GM12878 (cell line): ENCODE results near the gene PROKR1. TPM values are rescaled to one million over a fixed set of nuclear protein-coding genes. Genes with fewer than 3 reads are reported as not detected.

Source experiments
- ATAC-seq: fragments of 200-7000 bp; cut with Tn5 transposase; 3 replicates; pipeline ENCODE4 v1.9.1; 2020; ENCODE audit warnings: mild to moderate bottlenecking, moderate library complexity
- BruUV-seq: library from RNA; stranded (reverse); fragments of 400-500 nt; replicated peaks from 2 replicates; lab custom pipeline; 2021; lab: Mats Ljungman, UMichigan
- CTCF ChIA-PET: fragments of 300-600 bp; sonication (Branson Sonifier 250); formaldehyde crosslinking; extraction: SDS; loops from one replicate; lab custom pipeline; 2021; ENCODE audit warnings: inconsistent platforms; lab: Yijun Ruan, JAX
- POLR2A ChIA-PET: fragments of 350-600 bp; formaldehyde crosslinking; extraction: SDS; loops from one replicate; lab custom pipeline; 2021; ENCODE audit warnings: inconsistent platforms; lab: Charles Lee
- RAD21 ChIA-PET: fragments of 300-600 bp; sonication (Branson Sonifier 250); formaldehyde crosslinking; loops from one replicate; lab custom pipeline; 2023; ENCODE audit warnings: antibody characterized with exemption; ENCODE audit not compliant: unreplicated experiment; lab: Charles Lee
- SMC1A ChIA-PET: fragments of 300-600 bp; sonication (Branson Sonifier 250); formaldehyde crosslinking; loops from one replicate; lab custom pipeline; 2023; ENCODE audit not compliant: unreplicated experiment, uncharacterized antibody; lab: Charles Lee
- DNase-seq: peaks from one replicate; pipeline ENCODE4 v3.0.0-alpha.2; 2011; ENCODE audit warnings: low read depth, low spot score
- FAIRE-seq: peaks from 3 replicates; lab custom pipeline; 2011; peaks lifted over from hg19 to GRCh38; lab: Jason Lieb, UNC
- H2AFZ ChIP-seq: 2 replicates; pipeline ENCODE4 v1.6.0; 2011; ENCODE audit warnings: low read depth, low read length, control low read depth; ENCODE audit not compliant: control insufficient read depth
- H3K27ac ChIP-seq: 2 replicates; pipeline ENCODE4 v1.5.1; 2011; ENCODE audit warnings: control low read depth; ENCODE audit not compliant: control insufficient read depth, insufficient read depth
- H3K27me3 ChIP-seq, 2 experiments: replicated peaks in 1 of 2; 2 replicates each; pipeline versions ENCODE4 v1.6.0 to v1.6.1; 2011; ENCODE audit warnings: low read length in 1 of 2; ENCODE audit not compliant: control insufficient read depth in 2 of 2, insufficient read depth in 2 of 2
- H3K36me3 ChIP-seq, 2 experiments: 2 replicates each; pipeline ENCODE4 v1.5.1; 2011; ENCODE audit warnings: low read length in 1 of 2; ENCODE audit not compliant: control insufficient read depth in 2 of 2, insufficient read depth in 2 of 2
- H3K4me1 ChIP-seq: 2 replicates; pipeline ENCODE4 v1.6.1; 2011; ENCODE audit warnings: mild to moderate bottlenecking, low read length, moderate library complexity, mixed read lengths; ENCODE audit not compliant: control insufficient read depth, insufficient read depth
- H3K4me2 ChIP-seq: 2 replicates; pipeline ENCODE4 v1.6.0; 2011; ENCODE audit warnings: control low read depth; ENCODE audit not compliant: control insufficient read depth, insufficient read depth
- H3K4me3 ChIP-seq: fragments of 200-600 bp; sonication (generic); 2 replicates; pipeline ENCODE4 v1.5.1; 2016
- H3K79me2 ChIP-seq: 2 replicates; pipeline ENCODE4 v1.6.0; 2011; ENCODE audit warnings: low read length; ENCODE audit not compliant: control insufficient read depth, insufficient read depth
- H3K9ac ChIP-seq: 2 replicates; pipeline ENCODE4 v1.8.0; 2011; ENCODE audit warnings: low read length, control low read depth, mixed read lengths; ENCODE audit not compliant: control insufficient read depth, insufficient read depth
- H3K9me3 ChIP-seq: replicated peaks from 3 replicates; pipeline ENCODE4 v1.5.1; 2011; ENCODE audit warnings: mild to moderate bottlenecking, low read length; ENCODE audit not compliant: control insufficient read depth, insufficient read depth
- H4K20me1 ChIP-seq: 2 replicates; pipeline ENCODE4 v1.6.0; 2011; ENCODE audit not compliant: control insufficient read depth, insufficient read depth
- CBX3 ChIP-seq: fragments of 200-600 bp; sonication (generic); IDR thresholded peaks from 2 replicates; pipeline ENCODE4 v1.6.1; 2016; ENCODE audit warnings: low read depth, borderline replicate concordance
- HDAC2 ChIP-seq: fragments of 200-600 bp; sonication (generic); IDR thresholded peaks from 2 replicates; pipeline ENCODE4 v1.6.1; 2017
- MEF2A ChIP-seq: IDR thresholded peaks from 2 replicates; pipeline ENCODE4 v1.6.1; 2011; ENCODE audit warnings: low read depth, mild to moderate bottlenecking, low read length, moderate library complexity; ENCODE audit not compliant: insufficient read depth
- ZNF274 ChIP-seq: IDR thresholded peaks from one replicate; pipeline ENCODE4 v1.8.0; 2011; ENCODE audit not compliant: insufficient read length, insufficient read depth
- ZNF384 ChIP-seq: IDR thresholded peaks from 2 replicates; pipeline ENCODE4 v1.6.1; 2012; ENCODE audit warnings: low read depth, mild to moderate bottlenecking, low read length, improper control_type of control experiment, borderline replicate concordance
- WGBS: methylation state at CpG from one replicate; pipeline ENCODE4 v1.1.6; 2016; ENCODE audit warnings: low lambda C conversion rate; ENCODE audit not compliant: insufficient replicate concordance, insufficient coverage; ENCODE audit errors: missing lambda C conversion rate; 5-methylcytosine and 5-hydroxymethylcytosine counted together
- in situ Hi-C: fragments of 300-500 bp; cut with MboI; formaldehyde crosslinking; loops from 9 replicates; pipeline ENCODE4 v1.14.3; 2018; ENCODE audit warnings: mixed read lengths
- intact Hi-C: fragments of 100-400 bp; cut with micrococcal nuclease; formaldehyde crosslinking; loops from one replicate; pipeline ENCODE4 v1.14.2; 2022; ENCODE audit not compliant: unreplicated experiment
- polyA plus RNA-seq, 11 experiments: library from polyadenylated mRNA; depleted of rRNA in 4 of 11; unstranded in 6 of 11; stranded (reverse) in 5 of 11; fragments of >200 nt; fragmentation: Nextera tagmentation in 4 of 11; fragmentation: Illumina TruSeq in 1 of 11; extraction: Ambion mirVana in 4 of 11; extraction: Trizol in 1 of 11; gene quantifications; 1 replicate in 1 of 11; 2 replicates in 10 of 11; pipeline versions ENCODE4 v1.2.1 to v1.2.3, GENCODE V29; 2011 to 2016; ENCODE audit warnings: inconsistent platforms in 2 of 11, missing spikeins in 2 of 11, low read depth in 1 of 11
- total RNA-seq, 4 experiments: library from RNA; depleted of rRNA in 3 of 4; stranded (reverse); fragments of >200 nt in 3 of 4; fragmentation: Illumina TruSeq in 1 of 4; extraction: Trizol in 1 of 4; gene quantifications; 2 replicates each; pipeline versions ENCODE4 v1.2.1 to v1.2.3, GENCODE V29; 2013 to 2021
- TF ChIP-seq, protein P1 (sequence below): IDR thresholded peaks from 2 replicates; pipeline ENCODE4 v1.6.1; 2011; ENCODE audit warnings: mild to moderate bottlenecking, low read depth, low read length, moderate library complexity; ENCODE audit not compliant: insufficient replicate concordance

The PROKR1 gene
- total and polyA plus RNA-seq, 10 of the 15 experiments (the other 5 are each of a cell fraction or from before 2014, with no cell fraction given), result 0.01 to 0.02 TPM; not detected in 8

- Histone ChIP-seq H3K27ac (no peak overlapping the region), H3K79me2 (no peaks in the 10 kb centered on the region), H3K4me1 (no peaks in the 10 kb centered on the region), H3K9ac (no peak overlapping the region), H3K36me3 (no peaks in the 10 kb centered on the region), H2AFZ (no peak overlapping the region), H3K4me3 (no peak overlapping the region), H4K20me1 (no peaks in the 10 kb centered on the region), H3K27me3 (no peaks in the 10 kb centered on the region; a peak in 1 of 4 replicates)
- in situ Hi-C loops, result no loop called here
- BruUV-seq, result no TSS peak
- 21% methylated on average over 7 of the region's 7 CpGs for WGBS
- SMC1A ChIA-PET, result no interaction called here
- ATAC-seq, result no peak
- FAIRE-seq, result no peak
- intact Hi-C loops, result no loop called here
- CTCF ChIA-PET, result no interaction called here
- POLR2A ChIA-PET, result no interaction called here
- RAD21 ChIA-PET, result no interaction called here
- DNase-seq, result no peak
- TF ChIP-seq HDAC2 (no peak), CBX3 (no peak), ZNF274 (no peak), MEF2A (no peak), ZNF384 (no peak)
- TF ChIP-seq, protein P1, sequence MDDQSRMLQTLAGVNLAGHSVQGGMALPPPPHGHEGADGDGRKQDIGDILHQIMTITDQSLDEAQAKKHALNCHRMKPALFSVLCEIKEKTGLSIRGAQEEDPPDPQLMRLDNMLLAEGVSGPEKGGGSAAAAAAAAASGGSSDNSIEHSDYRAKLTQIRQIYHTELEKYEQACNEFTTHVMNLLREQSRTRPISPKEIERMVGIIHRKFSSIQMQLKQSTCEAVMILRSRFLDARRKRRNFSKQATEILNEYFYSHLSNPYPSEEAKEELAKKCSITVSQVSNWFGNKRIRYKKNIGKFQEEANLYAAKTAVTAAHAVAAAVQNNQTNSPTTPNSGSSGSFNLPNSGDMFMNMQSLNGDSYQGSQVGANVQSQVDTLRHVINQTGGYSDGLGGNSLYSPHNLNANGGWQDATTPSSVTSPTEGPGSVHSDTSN, result no peak
- TF ChIP-seq, all 136 proteins: peak for 0
- Histone ChIP-seq H3K4me2 (no peak overlapping the region), H3K9me3 (no peaks in the 10 kb centered on the region)
Observed at GRCh38 chr2:68663371-68664156, 20.2 kb downstream of the PROKR1 start.
